Psoas muscle (tissue), 8 donors: ENCODE data around the gene FGGY. TPM values are rescaled to one million over a fixed set of nuclear protein-coding genes. Genes with fewer than 3 reads are reported as not detected.
A peak's percentile ranks its signal among the peaks of the same experiment; 100 is the strongest.

Experiments used
- ATAC-seq, 4 donors: fragments of 200-7000 bp; cut with Tn5 transposase; one replicate each; pipeline ENCODE4 v1.9.1; 2020; ENCODE audit warnings: moderate library complexity in 3 of 4, mild to moderate bottlenecking in 2 of 4
- DNase-seq, 2 donors: peaks; one replicate each; pipeline ENCODE4 v3.0.0-alpha.2; 2020
- H3K27ac ChIP-seq: fragments of 200-600 bp; one replicate; pipeline ENCODE4 v1.8.0; 2022
- H3K27me3 ChIP-seq, 3 donors: fragments of 200-600 bp in 1 of 3; one replicate each; pipeline versions ENCODE4 v1.6.1 to v1.8.0; 2013 to 2022; ENCODE audit warnings: low read length in 2 of 3, mild to moderate bottlenecking in 2 of 3, moderate library complexity in 1 of 3; ENCODE audit not compliant: insufficient read depth in 3 of 3
- H3K36me3 ChIP-seq, 2 donors: fragments of 200-600 bp in 1 of 2; one replicate each; pipeline versions ENCODE4 v1.6.1 to v1.8.0; 2013 to 2022; ENCODE audit warnings: low read depth in 1 of 2, mild to moderate bottlenecking in 1 of 2, moderate library complexity in 1 of 2; ENCODE audit not compliant: insufficient read depth in 1 of 2
- H3K4me1 ChIP-seq: fragments of 200-600 bp; one replicate; pipeline ENCODE4 v1.8.0; 2022
- H3K4me3 ChIP-seq: fragments of 200-600 bp; one replicate; pipeline ENCODE4 v1.8.0; 2022; ENCODE audit warnings: mild to moderate bottlenecking
- H3K9me3 ChIP-seq: fragments of 200-600 bp; one replicate; pipeline ENCODE4 v1.8.0; 2022
- CTCF ChIP-seq: fragments of 200-600 bp; IDR thresholded peaks from one replicate; pipeline ENCODE4 v1.8.0; 2022; ENCODE audit warnings: antibody characterized with exemption
- WGBS, 3 donors: extraction: QIAGEN DNeasy Blood & Tissue Kit; methylation state at CpG; one replicate each; pipeline versions ENCODE4 v1.1.6 to v1.1.7; 2013; 5-methylcytosine and 5-hydroxymethylcytosine counted together
- intact Hi-C, 2 donors: fragments of 100-400 bp; cut with DNase I; formaldehyde crosslinking; loops; one replicate each; pipeline versions ENCODE4 v1.11.0 to v1.14.2; 2022
- polyA plus RNA-seq, 3 donors: library from polyadenylated mRNA; stranded (reverse); fragments of 200-250 nt; gene quantifications; one replicate each; pipeline ENCODE4 v1.2.3, GENCODE V29; 2013
- total RNA-seq, 4 donors: library from RNA; stranded (reverse); fragmentation: NEBNext Ultra II Directional in 2 of 4; extraction: Animal tissue kit (Norgen Biotek cat#: 25700) in 2 of 4; gene quantifications; one replicate each; pipeline versions ENCODE4 v1.2.1 to v1.2.4, GENCODE V29; 2021 to 2023
- donor health status: healthy with polysubstance abuse.
- donor health status: DM: no; HTN: no; CAD: no; lungs with moderate emphysema.
- donor health status: Bipolar disorder and iron deficiency.
- donor health status: healthy.
- donor health status: DM: yes; HTN: yes; CAD: no.
- donor health status: DM: no; HTN: no; CAD: no.
- donor health status: DM: no; HTN: no; CAD: no.
- donor health status: DM: yes; HTN: yes; CAD: no.

FGGY gene
- total and polyA plus RNA-seq, 7 donors, result 11.9 to 72.2 (median 46.5) TPM

DNA sequence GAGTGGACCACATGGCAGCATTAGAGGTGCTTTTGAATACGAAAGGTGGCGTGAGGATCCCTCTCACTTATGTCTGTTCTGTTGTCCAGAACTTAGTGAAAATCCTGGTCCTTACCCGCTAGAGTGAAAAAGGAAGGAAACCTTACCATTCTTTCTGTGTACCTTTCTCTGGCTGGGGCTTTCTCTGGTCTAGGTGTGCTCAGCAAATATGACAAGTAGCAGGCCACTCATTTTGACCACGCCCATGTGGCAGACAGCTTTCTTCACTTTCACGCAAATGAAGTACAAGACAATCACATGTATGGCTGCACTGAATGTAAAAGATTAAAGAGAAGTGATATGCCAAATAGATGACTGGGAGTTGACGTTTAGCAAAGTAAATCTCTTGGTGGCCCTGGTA, 131.9 kb downstream of the FGGY start:
- Histone ChIP-seq H3K36me3 (no peaks in the 10 kb centered on the region), H3K27ac (peak overlapping the region; percentile 90), H3K9me3 (no peaks in the 10 kb centered on the region), H3K4me1 (peaks cover 64% of the 10 kb centered on the region), H3K4me3 (no peak overlapping the region), H3K27me3 (no peaks in the 10 kb centered on the region)
- ATAC-seq, result no peak
- TF ChIP-seq CTCF, result no peak
- no peak for DNase-seq
- intact Hi-C loops, result loop anchor here (5.0 to 10.0 kb wide), 3 partner anchors 134 to 268 kb away; partner anchors contain the start of gene FGGY (in 1 of the 2)
- 95 to 99% (median 95%) methylated on average over 6 of the region's 6 CpGs for WGBS, 3 donors

DNA sequence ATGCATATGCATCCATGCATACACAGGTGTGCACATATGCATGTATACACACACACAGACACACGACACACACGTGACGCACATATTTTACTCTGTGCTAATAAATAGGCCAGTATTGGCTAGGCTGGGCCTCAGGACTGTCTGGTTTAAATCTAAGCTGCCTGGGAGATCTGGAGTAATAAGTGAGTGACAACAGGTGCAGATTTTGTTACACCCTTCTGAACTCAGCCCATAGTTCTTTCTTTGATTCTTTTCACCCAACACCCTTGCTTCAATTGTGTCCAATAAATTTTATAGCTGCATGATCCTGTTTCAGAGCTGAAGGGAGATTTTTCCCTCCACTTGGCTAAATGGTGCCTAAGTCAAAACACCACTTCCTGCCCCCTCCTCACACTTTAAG, 132.8 kb downstream of the FGGY start:
- Histone ChIP-seq H3K27me3 (no peaks in the 10 kb centered on the region), H3K27ac (peak overlapping the region; percentile 90), H3K9me3 (no peaks in the 10 kb centered on the region), H3K36me3 (no peaks in the 10 kb centered on the region), H3K4me3 (no peak overlapping the region), H3K4me1 (peaks cover 63% of the 10 kb centered on the region)
- no peak for DNase-seq
- WGBS, 3 donors, result 31 to 71% (median 32%) methylated on average over 3 of the region's 3 CpGs
- no peak for ATAC-seq
- intact Hi-C loops, result loop anchor here (5.0 to 10.0 kb wide), 4 partner anchors 48 to 268 kb away; partner anchors contain the start of gene FGGY (in 1 of the 2)
- TF ChIP-seq CTCF, result no peak

GRCh38 chr1:59431566-59432294, 134.8 kb downstream of the FGGY start:
- Histone ChIP-seq H3K36me3 (no peaks in the 10 kb centered on the region), H3K4me3 (no peak overlapping the region), H3K4me1 (peaks cover 61% of the 10 kb centered on the region), H3K27ac (peak overlapping the region; percentile 62), H3K9me3 (no peaks in the 10 kb centered on the region), H3K27me3 (no peaks in the 10 kb centered on the region)
- no peak for DNase-seq
- ATAC-seq, result no peak
- 82 to 83% (median 82%) methylated on average over 3 of the region's 3 CpGs for WGBS, 3 donors
- intact Hi-C loops, result loop anchor here in 1 of 2 donors (5.0 kb wide), 1 partner anchor 46 kb away; no protein-coding TSS in a partner anchor
- no peak for TF ChIP-seq CTCF

GRCh38 chr1:59432531-59433439, 135.9 kb downstream of the FGGY start:
- Histone ChIP-seq H3K4me3 (no peak overlapping the region), H3K4me1 (peaks cover 63% of the 10 kb centered on the region), H3K27ac (peak overlapping the region; percentile 62)

More at GRCh38 chr1:59432531-59433439, 135.9 kb downstream of the FGGY start:
- 56 to 72% (median 57%) methylated on average over 6 of the region's 6 CpGs for WGBS, 3 donors
- DNase-seq (no peak), ATAC-seq (peak in 1 of 4 donors; percentile 11)
- Histone ChIP-seq H3K9me3 (no peaks in the 10 kb centered on the region), H3K27me3 (no peaks in the 10 kb centered on the region), H3K36me3 (no peaks in the 10 kb centered on the region)
- intact Hi-C loops, result loop anchor here in 1 of 2 donors (5.0 kb wide), 1 partner anchor 45 kb away; no protein-coding TSS in a partner anchor
- no peak for TF ChIP-seq CTCF
